Activated naive CD4-positive, alpha-beta T cell treated with anti-CD3 and anti-CD28 coated beads, Interleukin-2, amount 50 U/mL, for 24 hours (primary cell): Measurements from ENCODE around the gene DYNC1LI1.
"Not testable (repeated sequence)": the region's sequence is repeated elsewhere in the genome, so short reads cannot be mapped to it uniquely, and the experiment has no call there.

ENCODE experiments used
- H3K27ac Mint-ChIP-seq: one replicate; pipeline ENCODE4 v1.8.0; 2021; ENCODE audit warnings: mild to moderate bottlenecking, mixed read lengths
- H3K27me3 Mint-ChIP-seq: one replicate; pipeline ENCODE4 v1.8.0; 2021; ENCODE audit warnings: mixed read lengths
- H3K36me3 Mint-ChIP-seq: one replicate; pipeline ENCODE4 v1.8.0; 2021; ENCODE audit warnings: mixed read lengths
- H3K4me1 Mint-ChIP-seq: one replicate; pipeline ENCODE4 v1.8.0; 2021; ENCODE audit warnings: mixed read lengths
- H3K4me3 Mint-ChIP-seq: one replicate; pipeline ENCODE4 v1.8.0; 2021; ENCODE audit warnings: mild to moderate bottlenecking, mixed read lengths
- H3K9me3 Mint-ChIP-seq: one replicate; pipeline ENCODE4 v1.8.0; 2021; ENCODE audit warnings: mixed read lengths

The DYNC1LI1 gene

GRCh38 chr3:32562640-32563039 is 8.0 kb downstream of the DYNC1LI1 start:
- H3K36me3 Mint-ChIP-seq = peaks cover 5% of the 10 kb centered on the region
- H3K9me3 Mint-ChIP-seq = no peaks in the 10 kb centered on the region
- H3K27ac Mint-ChIP-seq = no peak overlapping the region
- no peak overlapping the region for H3K4me3 Mint-ChIP-seq
- no peaks in the 10 kb centered on the region for H3K27me3 Mint-ChIP-seq
- H3K4me1 Mint-ChIP-seq = peaks cover 38% of the 10 kb centered on the region

DNA sequence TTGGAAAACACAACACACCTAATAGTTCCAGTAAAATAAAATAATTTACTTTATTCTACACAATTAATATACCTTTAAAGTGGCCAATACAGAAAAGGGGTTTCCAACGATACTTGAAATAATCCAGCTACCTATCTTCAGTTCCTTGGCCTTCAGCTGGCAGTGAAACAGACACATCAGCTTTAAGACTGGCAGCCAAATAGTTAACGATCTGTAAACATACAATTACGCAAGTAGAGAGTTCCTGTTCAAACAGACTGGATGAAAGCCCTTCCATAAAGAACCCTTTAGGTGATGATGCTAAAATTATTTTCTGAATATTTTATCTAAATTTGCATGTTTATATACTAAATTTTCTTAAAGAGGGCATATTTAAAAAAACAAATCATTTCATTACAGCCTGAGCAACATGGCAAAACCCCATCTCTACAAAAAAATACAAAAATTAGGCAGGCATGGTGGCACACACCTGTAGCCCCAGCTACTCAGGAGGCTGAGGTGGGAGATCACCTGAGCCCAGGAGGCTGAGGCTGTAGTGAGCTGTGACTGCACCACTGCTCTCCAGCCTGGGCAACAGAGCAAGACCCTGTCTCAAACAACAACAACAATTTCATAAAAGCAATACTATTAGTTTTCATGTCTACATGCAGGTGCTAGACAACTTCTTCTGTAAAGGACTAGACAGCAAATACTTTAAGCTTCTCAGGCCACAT is 12.9 kb downstream of the DYNC1LI1 start:
- no peak overlapping the region for H3K27ac Mint-ChIP-seq
- no peaks in the 10 kb centered on the region for H3K9me3 Mint-ChIP-seq
- peaks cover 7% of the 10 kb centered on the region for H3K36me3 Mint-ChIP-seq
- H3K27me3 Mint-ChIP-seq = no peaks in the 10 kb centered on the region
- H3K4me3 Mint-ChIP-seq = no peak overlapping the region
- H3K4me1 Mint-ChIP-seq = peaks cover 53% of the 10 kb centered on the region

- Mint-ChIP-seq H3K4me1 (peaks cover 56% of the 10 kb centered on the region), H3K36me3 (peaks cover 5% of the 10 kb centered on the region), H3K27me3 (no peaks in the 10 kb centered on the region), H3K4me3 (no peak overlapping the region), H3K27ac (no peak overlapping the region), H3K9me3 (no peaks in the 10 kb centered on the region)
These were observed 14.3 kb downstream of the DYNC1LI1 start for GRCh38 chr3:32556332-32556731.

GRCh38 chr3:32553973-32554372 is 16.7 kb downstream of the DYNC1LI1 start:
- Mint-ChIP-seq H3K4me3 (no peak overlapping the region), H3K9me3 (no peaks in the 10 kb centered on the region), H3K27ac (no peak overlapping the region), H3K4me1 (peaks cover 46% of the 10 kb centered on the region), H3K36me3 (peaks cover 3% of the 10 kb centered on the region), H3K27me3 (no peaks in the 10 kb centered on the region)

GRCh38 chr3:32553459-32553858 is 17.2 kb downstream of the DYNC1LI1 start:
- Mint-ChIP-seq H3K36me3 (peaks cover 3% of the 10 kb centered on the region), H3K4me3 (no peak overlapping the region), H3K27ac (no peak overlapping the region), H3K9me3 (no peaks in the 10 kb centered on the region), H3K27me3 (no peaks in the 10 kb centered on the region), H3K4me1 (peaks cover 47% of the 10 kb centered on the region)

GRCh38 chr3:32552013-32552412 is 18.6 kb downstream of the DYNC1LI1 start:
- Mint-ChIP-seq H3K36me3 (peaks cover 3% of the 10 kb centered on the region), H3K27ac (no peak overlapping the region), H3K4me1 (peaks cover 50% of the 10 kb centered on the region), H3K27me3 (no peaks in the 10 kb centered on the region), H3K9me3 (no peaks in the 10 kb centered on the region), H3K4me3 (no peak overlapping the region)

DNA sequence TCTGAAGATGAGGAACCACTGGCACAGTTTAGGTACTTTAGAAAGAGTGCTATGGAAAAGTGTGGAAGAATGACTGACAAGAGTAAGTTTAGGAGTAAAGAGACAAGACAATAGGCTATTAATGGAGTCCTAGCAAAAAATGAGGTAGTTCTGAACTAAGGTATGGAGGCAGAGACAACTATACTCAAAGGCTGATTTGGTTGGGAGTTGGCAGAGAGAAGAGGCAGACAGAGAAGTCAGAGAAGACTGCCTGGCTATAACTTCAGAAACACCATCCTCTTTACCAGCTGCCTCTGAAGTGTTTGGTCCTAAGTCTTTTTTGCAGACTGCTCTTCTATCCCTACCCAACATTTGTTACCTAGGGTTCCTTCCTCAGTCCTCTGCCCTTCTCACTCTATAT is 19.2 kb downstream of the DYNC1LI1 start:
- no peak overlapping the region for H3K4me3 Mint-ChIP-seq
- H3K27ac Mint-ChIP-seq = no peak overlapping the region
- H3K9me3 Mint-ChIP-seq = no peaks in the 10 kb centered on the region
- peaks cover 3% of the 10 kb centered on the region for H3K36me3 Mint-ChIP-seq
- no peaks in the 10 kb centered on the region for H3K27me3 Mint-ChIP-seq
- H3K4me1 Mint-ChIP-seq = peaks cover 48% of the 10 kb centered on the region

DNA sequence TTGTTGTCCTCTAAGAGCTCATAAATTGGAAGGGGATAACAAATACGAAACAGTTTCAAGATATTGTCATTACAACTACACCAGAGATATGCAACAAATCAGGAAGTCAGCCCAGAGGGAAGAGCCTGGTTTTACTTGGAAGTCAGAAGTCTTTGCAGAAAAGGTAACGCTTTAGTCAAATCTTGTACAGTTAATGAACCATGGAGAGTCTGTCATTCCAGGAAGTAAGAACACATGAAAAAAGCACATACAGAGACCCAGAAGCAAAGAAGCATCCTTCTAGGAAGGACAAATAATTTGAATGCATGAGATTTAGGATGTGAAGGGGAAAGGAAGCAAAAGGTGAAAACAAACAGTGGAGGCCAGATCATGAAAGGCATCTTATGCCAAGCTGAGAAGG is 19.6 kb downstream of the DYNC1LI1 start:
- Mint-ChIP-seq H3K4me3 (no peak overlapping the region), H3K27ac (no peak overlapping the region)

DNA sequence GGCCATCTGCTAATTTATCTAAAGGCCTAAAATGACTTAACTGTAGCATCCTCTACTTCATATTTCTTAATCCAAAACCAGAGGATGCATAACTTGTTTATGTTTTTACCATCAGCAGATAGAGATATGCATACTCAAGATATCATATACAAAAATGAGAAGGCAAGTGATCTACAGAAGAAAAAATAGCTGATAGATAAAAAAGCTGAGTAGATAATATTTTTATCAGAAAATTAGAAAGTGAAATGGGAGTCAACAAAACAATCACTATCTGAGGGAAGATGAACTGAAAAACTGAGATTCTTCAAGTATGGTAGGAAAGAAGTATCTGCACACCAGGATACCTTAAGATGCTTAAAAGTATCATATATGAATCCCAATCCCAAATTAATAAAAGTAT is 25.4 kb downstream of the DYNC1LI1 start:
- Mint-ChIP-seq H3K36me3 (peaks cover 6% of the 10 kb centered on the region), H3K9me3 (no peaks in the 10 kb centered on the region), H3K4me1 (peaks cover 25% of the 10 kb centered on the region), H3K4me3 (no peak overlapping the region), H3K27me3 (no peaks in the 10 kb centered on the region), H3K27ac (no peak overlapping the region)

More for the DNA sequence above, 19.6 kb downstream of the DYNC1LI1 start:
- Mint-ChIP-seq H3K27me3 (no peaks in the 10 kb centered on the region), H3K36me3 (peaks cover 1% of the 10 kb centered on the region), H3K4me1 (peaks cover 47% of the 10 kb centered on the region), H3K9me3 (no peaks in the 10 kb centered on the region)

DNA sequence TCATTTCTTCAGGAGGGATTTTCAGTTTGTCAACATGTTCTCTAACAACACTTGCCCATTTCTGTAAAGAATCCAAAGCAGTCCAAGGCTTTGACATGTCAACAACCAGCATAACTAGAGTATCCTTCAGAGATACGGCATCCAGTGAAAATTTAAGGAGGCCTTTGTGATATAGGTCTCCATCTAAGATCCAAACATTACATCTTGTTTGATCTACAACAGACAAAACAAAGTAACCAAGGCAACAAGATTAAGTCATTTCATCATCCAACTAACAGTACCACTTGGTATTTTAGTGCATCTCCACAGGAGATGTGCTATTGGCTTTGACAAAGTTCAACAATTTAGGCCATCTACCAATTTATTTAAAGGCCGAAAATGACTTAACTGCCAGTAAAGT is 25.8 kb downstream of the DYNC1LI1 start:
- Mint-ChIP-seq H3K9me3 (no peaks in the 10 kb centered on the region), H3K27ac (no peak overlapping the region), H3K4me3 (no peak overlapping the region), H3K27me3 (no peaks in the 10 kb centered on the region), H3K36me3 (peaks cover 6% of the 10 kb centered on the region), H3K4me1 (peaks cover 25% of the 10 kb centered on the region)

DNA sequence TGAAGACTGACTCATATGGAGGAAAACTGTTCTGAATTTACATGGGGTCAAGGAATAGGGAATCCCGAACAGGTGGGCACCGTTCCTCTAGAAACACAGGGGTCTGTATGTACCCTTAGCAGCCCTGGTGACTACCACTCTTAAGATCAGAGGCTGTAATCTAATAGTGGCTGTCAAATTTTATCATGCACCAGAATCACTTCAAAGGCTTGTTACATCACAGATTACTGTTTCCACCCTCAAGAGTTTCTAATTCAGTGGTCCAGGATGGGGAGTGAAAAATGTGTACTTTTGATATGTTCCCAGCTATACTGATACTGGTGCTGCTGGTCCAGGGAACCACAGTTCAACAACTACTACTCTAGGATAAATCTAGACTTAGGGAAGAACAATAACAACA is 27.9 kb downstream of the DYNC1LI1 start:
- H3K4me1 Mint-ChIP-seq = peaks cover 21% of the 10 kb centered on the region
- no peak overlapping the region for H3K27ac Mint-ChIP-seq
- H3K4me3 Mint-ChIP-seq = no peak overlapping the region
- peaks cover 10% of the 10 kb centered on the region for H3K36me3 Mint-ChIP-seq
- no peaks in the 10 kb centered on the region for H3K27me3 Mint-ChIP-seq
- no peaks in the 10 kb centered on the region for H3K9me3 Mint-ChIP-seq

GRCh38 chr3:32540899-32541298 is 29.8 kb downstream of the DYNC1LI1 start:
- peaks cover 15% of the 10 kb centered on the region for H3K36me3 Mint-ChIP-seq
- H3K4me1 Mint-ChIP-seq = peaks cover 14% of the 10 kb centered on the region
- H3K27me3 Mint-ChIP-seq = no peaks in the 10 kb centered on the region
- no peak overlapping the region for H3K27ac Mint-ChIP-seq
- H3K4me3 Mint-ChIP-seq = no peak overlapping the region
- H3K9me3 Mint-ChIP-seq = no peaks in the 10 kb centered on the region

- Mint-ChIP-seq H3K4me1 (peaks cover 6% of the 10 kb centered on the region), H3K36me3 (peaks cover 13% of the 10 kb centered on the region), H3K4me3 (no peak overlapping the region), H3K9me3 (no peaks in the 10 kb centered on the region), H3K27ac (no peak overlapping the region), H3K27me3 (no peaks in the 10 kb centered on the region)
These were observed 38.2 kb downstream of the DYNC1LI1 start for GRCh38 chr3:32532434-32532833.

DNA sequence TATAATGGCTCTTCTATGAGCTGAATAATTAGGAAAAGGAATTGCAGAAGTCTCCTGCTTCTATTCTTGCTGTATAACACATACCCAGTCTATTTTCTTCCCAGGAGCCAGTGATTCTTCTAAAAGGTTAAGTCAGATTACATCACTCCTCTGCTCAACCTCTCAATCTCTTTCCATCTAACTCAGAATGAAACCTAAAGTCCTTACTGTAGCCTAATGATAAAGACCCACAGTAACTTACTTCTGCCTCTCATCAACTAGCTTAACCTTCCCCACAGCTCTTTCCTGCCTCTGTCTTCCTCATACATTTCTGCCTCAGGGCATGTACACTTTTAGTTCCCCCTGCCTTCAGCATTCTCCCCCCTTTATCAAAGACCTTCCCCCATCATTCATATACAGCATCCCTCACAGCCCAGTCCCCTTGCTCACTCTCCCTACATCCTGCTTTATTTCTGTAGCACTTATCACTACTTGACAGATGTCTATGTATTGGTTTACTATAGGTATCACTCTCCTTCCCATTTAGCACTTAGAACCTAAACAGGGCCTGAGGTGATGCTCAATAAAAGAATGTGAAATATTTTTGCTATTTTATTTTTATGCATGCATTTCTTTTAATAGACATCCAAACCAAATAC is 39.5 kb downstream of the DYNC1LI1 start:
- H3K36me3 Mint-ChIP-seq = peaks cover 8% of the 10 kb centered on the region
- H3K27ac Mint-ChIP-seq = peak overlapping the region; percentile 4
- peaks cover 6% of the 10 kb centered on the region for H3K4me1 Mint-ChIP-seq
- no peaks in the 10 kb centered on the region for H3K9me3 Mint-ChIP-seq
- H3K27me3 Mint-ChIP-seq = no peaks in the 10 kb centered on the region
- H3K4me3 Mint-ChIP-seq = no peak overlapping the region

GRCh38 chr3:32525720-32526119 is 44.9 kb downstream of the DYNC1LI1 start:
- Mint-ChIP-seq H3K36me3 (peaks cover 13% of the 10 kb centered on the region), H3K4me3 (no peak overlapping the region), H3K27me3 (no peaks in the 10 kb centered on the region), H3K9me3 (no peaks in the 10 kb centered on the region), H3K4me1 (no peaks in the 10 kb centered on the region), H3K27ac (no peak overlapping the region)

- Mint-ChIP-seq H3K27ac (no peak overlapping the region), H3K9me3 (no peaks in the 10 kb centered on the region), H3K27me3 (no peaks in the 10 kb centered on the region), H3K36me3 (peaks cover 13% of the 10 kb centered on the region), H3K4me1 (no peaks in the 10 kb centered on the region), H3K4me3 (no peak overlapping the region)
These were observed 48.0 kb downstream of the DYNC1LI1 start for GRCh38 chr3:32522682-32523081.

DNA sequence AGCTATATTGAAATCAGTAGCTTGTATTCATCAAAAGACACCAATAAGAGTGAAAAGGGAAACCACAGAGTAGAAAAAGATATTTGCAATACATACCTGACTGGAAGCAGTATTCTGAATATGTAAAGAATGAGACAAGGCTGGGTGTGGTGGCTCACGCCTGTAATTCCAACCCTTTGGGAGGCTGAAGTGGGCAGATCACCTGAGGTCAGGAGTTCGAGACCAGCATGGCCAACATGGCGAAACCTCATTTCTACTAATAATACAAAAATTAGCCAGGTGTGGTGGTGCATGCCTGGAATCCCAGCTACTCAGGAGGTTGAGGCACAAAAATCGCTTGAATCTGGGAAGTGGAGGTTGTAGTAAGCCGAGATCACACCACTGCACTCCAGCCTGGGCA is 51.7 kb downstream of the DYNC1LI1 start:
- H3K4me3 Mint-ChIP-seq, H3K27me3 Mint-ChIP-seq, H3K27ac Mint-ChIP-seq, H3K9me3 Mint-ChIP-seq, H3K36me3 Mint-ChIP-seq, H3K4me1 Mint-ChIP-seq: not testable (repeated sequence)
